Stimulated activated memory B cell treated with anti-CD40 and anti-IgM and Interleukin-4, amounts not matched to agents 10 μg/mL and 1 μg/mL and 100 μg/mL, for 72 hours (primary cell): ENCODE measurements around the gene USP17L11.
"Not testable (repeated sequence)": the region's sequence is repeated elsewhere in the genome, so short reads cannot be mapped to it uniquely, and the experiment has no call there.

Experiments used
- ATAC-seq: fragments of 150-1000 bp; cut with Tn5 transposase; 2 replicates; pipeline ENCODE4 v1.10.0; 2021
- H3K27ac Mint-ChIP-seq: one replicate; pipeline ENCODE4 v1.8.0; 2022; ENCODE audit warnings: mild to moderate bottlenecking, mixed read lengths
- H3K27me3 Mint-ChIP-seq: one replicate; pipeline ENCODE4 v1.8.0; 2022; ENCODE audit warnings: mixed read lengths
- H3K36me3 Mint-ChIP-seq: one replicate; pipeline ENCODE4 v1.8.0; 2022; ENCODE audit warnings: mixed read lengths
- H3K4me1 Mint-ChIP-seq: one replicate; pipeline ENCODE4 v1.8.0; 2022; ENCODE audit warnings: mixed read lengths
- H3K4me3 Mint-ChIP-seq: one replicate; pipeline ENCODE4 v1.8.0; 2022; ENCODE audit warnings: mild to moderate bottlenecking, moderate library complexity, mixed read lengths
- H3K9me3 Mint-ChIP-seq: one replicate; pipeline ENCODE4 v1.8.0; 2022; ENCODE audit warnings: mixed read lengths

USP17L11 gene

DNA sequence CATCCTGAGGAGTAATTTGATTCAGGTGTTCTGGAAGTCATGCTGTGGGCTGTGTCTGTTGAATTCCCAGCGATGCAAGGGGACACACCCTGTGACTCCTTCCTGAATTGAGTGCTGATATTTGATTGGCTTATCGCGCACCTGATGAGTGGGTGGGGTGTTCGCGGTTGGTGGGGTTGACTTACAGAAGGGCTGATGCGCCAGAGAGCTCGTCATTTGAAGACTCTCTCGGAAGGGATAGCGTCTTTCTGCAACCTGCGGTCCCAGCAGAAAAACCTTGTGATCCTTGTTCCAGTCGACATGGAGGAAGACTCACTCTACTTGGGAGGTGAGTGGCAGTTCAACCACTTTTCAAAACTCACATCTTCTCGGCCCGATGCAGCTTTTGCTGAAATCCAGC is 47.4 kb downstream of the USP17L11 start, which contains the start of gene USP17L21:
Gene USP17L21 (plus strand): TSS at position 301 of the 400 bp plus-strand sequence. CDS start 0 bp downstream, at position 301.
- H3K4me3 Mint-ChIP-seq, H3K27ac Mint-ChIP-seq, H3K27me3 Mint-ChIP-seq, ATAC-seq, H3K4me1 Mint-ChIP-seq, H3K36me3 Mint-ChIP-seq, H3K9me3 Mint-ChIP-seq: not testable (repeated sequence)
